T-helper 1 cell treated with Interleukin-12 subunit alpha and Interleukin-12 subunit beta and Interleukin-4 antibody, amounts not matched to agents 30 ng/mL and 1 ng/mL, for 36 hours (primary cell): Measurements from ENCODE around the gene TICRR. TPM values are rescaled to one million over a fixed set of nuclear protein-coding genes. Genes with fewer than 3 reads are reported as not detected.
"Not testable (repeated sequence)": the region's sequence is repeated elsewhere in the genome, so short reads cannot be mapped to it uniquely, and the experiment has no call there.

ENCODE experiments used
- intact Hi-C: fragments of 100-400 bp; cut with micrococcal nuclease; formaldehyde crosslinking; loops from one replicate; pipeline ENCODE4 v1.15.1; 2024
- total RNA-seq: library from RNA; stranded (reverse); gene quantifications from 2 replicates; pipeline ENCODE4 v1.2.3, GENCODE V29; 2022

Gene TICRR, protein sequence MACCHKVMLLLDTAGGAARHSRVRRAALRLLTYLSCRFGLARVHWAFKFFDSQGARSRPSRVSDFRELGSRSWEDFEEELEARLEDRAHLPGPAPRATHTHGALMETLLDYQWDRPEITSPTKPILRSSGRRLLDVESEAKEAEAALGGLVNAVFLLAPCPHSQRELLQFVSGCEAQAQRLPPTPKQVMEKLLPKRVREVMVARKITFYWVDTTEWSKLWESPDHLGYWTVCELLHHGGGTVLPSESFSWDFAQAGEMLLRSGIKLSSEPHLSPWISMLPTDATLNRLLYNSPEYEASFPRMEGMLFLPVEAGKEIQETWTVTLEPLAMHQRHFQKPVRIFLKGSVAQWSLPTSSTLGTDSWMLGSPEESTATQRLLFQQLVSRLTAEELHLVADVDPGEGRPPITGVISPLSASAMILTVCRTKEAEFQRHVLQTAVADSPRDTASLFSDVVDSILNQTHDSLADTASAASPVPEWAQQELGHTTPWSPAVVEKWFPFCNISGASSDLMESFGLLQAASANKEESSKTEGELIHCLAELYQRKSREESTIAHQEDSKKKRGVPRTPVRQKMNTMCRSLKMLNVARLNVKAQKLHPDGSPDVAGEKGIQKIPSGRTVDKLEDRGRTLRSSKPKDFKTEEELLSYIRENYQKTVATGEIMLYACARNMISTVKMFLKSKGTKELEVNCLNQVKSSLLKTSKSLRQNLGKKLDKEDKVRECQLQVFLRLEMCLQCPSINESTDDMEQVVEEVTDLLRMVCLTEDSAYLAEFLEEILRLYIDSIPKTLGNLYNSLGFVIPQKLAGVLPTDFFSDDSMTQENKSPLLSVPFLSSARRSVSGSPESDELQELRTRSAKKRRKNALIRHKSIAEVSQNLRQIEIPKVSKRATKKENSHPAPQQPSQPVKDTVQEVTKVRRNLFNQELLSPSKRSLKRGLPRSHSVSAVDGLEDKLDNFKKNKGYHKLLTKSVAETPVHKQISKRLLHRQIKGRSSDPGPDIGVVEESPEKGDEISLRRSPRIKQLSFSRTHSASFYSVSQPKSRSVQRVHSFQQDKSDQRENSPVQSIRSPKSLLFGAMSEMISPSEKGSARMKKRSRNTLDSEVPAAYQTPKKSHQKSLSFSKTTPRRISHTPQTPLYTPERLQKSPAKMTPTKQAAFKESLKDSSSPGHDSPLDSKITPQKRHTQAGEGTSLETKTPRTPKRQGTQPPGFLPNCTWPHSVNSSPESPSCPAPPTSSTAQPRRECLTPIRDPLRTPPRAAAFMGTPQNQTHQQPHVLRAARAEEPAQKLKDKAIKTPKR (N-terminal part only)
- 14.1 and 15.4 TPM in 2 replicates for total RNA-seq

DNA sequence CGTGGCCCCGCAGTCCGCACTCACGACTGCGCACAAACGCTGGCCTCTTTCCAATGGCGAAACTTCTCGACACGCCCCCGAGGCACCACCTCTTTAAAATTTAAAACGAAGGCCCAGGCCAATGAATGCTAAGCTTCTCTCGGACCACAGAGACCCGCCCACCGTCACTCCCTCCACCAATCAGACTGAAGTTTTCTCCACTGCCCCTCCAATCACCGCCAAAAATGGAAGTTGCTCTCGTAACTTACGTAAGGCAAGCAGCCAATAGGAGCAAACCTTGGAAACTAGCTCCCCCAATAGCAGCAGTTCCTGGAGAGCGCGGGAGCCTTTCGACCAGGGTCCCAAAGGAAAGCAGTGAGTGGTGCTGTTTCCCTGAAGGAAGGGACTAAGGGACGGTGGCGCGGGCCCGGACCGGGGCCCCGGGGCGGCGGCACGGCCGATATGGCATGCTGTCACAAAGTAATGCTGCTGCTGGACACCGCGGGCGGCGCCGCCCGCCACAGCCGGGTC is at the start of gene TICRR:
TICRR (plus strand) TSS at position 324 of the 510 bp plus-strand sequence; CDS start at position 442, 118 bp downstream.
- intact Hi-C loops: loop anchor here (1.0 to 10.0 kb wide), 10 partner anchors 116 to 1108 kb away; partner anchors contain the start of genes ABHD2, AEN, CIB1 and FANCI

- intact Hi-C loops: no loop called here
Observed at GRCh38 chr15:89526181-89526580, 49.1 kb upstream of the TICRR start.

DNA sequence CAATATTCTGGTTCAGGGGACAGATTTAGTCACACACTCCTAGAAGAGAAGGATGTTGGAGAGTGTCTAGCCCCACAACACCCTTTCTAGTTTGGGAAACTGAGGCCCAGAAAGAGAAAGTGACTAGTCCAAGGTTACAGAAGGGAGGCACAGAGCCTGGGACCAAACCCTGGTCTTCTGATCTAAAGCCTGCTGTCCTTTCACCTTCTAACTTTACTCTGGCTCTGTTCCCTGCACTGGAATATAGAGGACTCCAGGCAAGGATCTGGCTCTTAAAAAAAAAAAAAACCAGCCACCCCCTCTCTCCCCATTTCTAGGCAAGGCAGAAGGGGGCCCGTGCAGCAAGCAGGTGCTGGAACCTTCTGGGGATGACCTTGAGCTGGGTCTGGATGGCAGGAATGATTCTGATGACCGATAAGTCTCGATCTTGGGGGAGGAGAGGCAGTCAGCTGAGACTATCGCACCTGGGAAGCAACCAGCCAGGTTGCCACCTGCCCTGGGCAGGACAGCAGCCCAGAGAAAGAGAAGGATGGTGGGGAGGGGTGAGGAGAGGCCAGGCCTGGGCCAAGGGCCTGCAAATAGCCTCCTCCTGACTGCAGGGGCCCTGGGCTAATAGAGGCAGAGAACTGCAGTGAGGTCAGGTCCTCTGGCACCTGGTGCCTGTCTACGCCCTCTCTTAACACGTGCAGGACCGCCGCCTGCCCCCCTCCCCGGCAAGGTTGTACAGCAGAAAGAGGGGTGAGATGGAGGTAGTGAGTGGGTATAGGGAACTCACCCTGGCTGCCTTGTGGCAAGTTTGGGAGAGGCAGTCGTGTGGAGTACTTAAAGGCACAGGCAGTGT is 48.4 kb upstream of the TICRR start:
- intact Hi-C loops: no loop called here

DNA sequence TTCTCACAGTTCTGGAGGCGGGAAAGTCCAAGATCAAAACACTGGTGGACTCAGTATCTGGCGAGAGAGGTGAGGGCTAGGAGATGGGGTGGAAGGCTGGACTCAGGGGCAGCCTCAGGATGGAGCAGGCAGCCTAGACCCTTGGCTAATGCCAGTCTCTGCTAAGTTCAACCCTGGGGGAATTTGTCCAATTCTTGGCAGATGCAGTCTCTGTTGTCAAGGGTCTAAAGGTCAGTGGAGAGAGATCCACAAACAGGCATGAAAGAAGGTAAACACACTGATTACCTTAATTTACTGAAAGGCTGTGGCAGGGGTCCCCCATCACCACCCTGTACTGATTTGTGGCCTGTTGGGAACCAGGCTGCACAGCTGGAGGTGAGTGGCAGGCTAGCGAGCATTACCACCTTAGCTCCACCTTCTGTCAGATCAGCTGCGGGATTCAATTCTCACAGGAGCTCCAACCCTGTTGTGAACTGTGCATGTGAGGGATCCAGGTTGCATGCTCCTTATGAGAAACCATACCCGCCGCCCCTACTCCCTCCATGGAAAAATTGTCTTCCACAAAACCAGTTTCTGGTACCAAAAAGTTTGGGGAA is 46.4 kb upstream of the TICRR start:
- intact Hi-C loops: no loop called here

- intact Hi-C loops: no loop called here
Observed at GRCh38 chr15:89530976-89531375, 44.3 kb upstream of the TICRR start.

- intact Hi-C loops: no loop called here
Observed at GRCh38 chr15:89531796-89532537, 43.3 kb upstream of the TICRR start.

DNA sequence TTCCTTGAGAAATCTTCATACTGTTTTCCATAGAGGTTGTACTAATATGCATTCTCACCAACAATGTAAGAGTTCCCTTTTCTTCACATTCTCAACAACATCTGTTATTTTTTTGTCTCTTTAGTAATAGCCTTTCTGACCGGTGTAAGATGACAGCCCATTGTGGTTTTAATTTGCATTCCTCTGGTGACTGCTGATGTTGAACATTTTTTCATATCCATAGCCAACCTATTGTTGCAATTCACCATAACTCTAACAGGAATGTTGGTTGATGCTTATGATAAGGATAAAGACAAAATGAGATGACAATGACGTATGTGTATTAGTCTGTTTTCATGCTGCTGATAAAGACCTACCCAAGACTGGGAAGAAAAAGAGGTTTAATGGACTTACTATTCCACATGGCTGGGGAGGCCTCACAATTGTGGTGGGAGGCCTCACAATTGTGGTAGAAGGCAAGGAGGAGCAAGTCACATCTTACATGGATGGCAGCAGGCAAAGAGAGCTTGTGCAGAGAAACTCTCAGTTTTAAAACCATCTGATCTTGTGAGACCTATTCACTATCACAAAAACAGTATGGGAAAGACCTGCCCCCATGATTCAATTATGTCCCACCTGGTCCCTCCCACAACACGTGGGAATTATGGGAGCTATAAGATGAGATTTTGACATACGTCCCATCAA is 41.3 kb upstream of the TICRR start:
- intact Hi-C loops: no loop called here

DNA sequence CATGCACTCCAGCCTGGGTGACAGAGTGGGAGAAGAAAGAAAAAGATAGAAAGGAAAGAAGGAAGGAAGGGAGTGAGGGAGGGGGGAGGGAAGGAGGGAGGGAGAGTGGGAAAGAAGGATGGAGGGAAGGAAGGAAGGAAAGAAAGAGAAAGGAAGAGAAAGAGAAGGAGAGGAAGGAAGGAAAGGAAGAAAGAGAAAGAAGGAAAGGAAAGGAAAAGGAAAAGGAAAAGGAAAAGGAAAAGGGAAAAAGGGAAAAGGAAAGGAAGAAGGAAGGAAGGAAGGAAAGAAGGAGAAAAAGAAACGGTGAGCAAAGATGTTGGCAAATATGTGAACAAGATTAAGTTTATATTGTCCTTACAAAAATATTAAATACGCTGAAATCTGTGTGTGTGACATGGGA is 36.2 kb upstream of the TICRR start:
- intact Hi-C loops: no loop called here

DNA sequence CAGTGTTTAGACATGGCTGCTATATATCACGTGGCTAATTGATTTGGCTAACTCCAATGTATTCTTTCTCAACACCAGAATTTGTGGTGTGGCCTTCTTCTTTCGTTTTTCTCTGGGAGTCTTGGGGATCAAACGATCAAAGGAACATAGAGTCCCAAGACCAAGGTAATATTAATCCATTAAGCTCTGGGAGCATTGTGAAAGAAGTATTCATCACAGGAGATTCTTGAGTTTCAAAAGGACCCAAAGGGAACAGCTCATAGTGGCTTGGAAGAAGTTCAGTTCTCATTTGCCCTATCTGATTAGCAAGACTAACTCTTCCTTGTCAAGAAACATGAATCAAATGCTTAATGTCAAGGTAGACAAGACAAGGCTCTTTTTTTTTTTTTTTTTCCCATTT is 32.9 kb upstream of the TICRR start:
- intact Hi-C loops: no loop called here

GRCh38 chr15:89543389-89543788 is 31.9 kb upstream of the TICRR start:
- intact Hi-C loops: no loop called here

- intact Hi-C loops: not testable (repeated sequence)
Observed at GRCh38 chr15:89549138-89549537, 26.1 kb upstream of the TICRR start.

- intact Hi-C loops: no loop called here
Observed at GRCh38 chr15:89550427-89550826, 24.8 kb upstream of the TICRR start.

- intact Hi-C loops: no loop called here
Observed at GRCh38 chr15:89551550-89551949, 23.7 kb upstream of the TICRR start.

- intact Hi-C loops: no loop called here
Observed at GRCh38 chr15:89553632-89554031, 21.6 kb upstream of the TICRR start.

DNA sequence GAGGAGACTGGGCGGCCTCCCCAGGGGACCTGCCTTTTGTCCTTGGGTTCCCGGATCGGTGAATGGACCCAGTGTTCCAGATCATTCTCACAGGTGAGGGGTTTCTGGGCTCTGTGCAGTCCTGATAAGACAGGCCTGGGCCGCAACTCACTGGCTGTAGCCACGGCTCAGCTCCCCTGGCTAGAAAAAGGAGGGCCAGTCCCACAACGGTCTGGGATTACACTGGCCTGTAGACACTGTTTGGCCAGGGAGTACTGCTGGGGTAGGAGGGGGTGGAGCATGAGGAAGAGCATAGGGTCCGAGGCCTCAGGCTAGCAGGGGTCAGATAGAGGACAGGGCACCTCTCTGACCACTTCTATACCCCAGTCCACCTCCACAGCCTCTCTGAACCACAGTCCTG is 21.0 kb upstream of the TICRR start:
- intact Hi-C loops: no loop called here

- intact Hi-C loops: loop anchor here (1.0 to 5.0 kb wide), 2 partner anchors 58 to 197 kb away; partner anchors contain the start of gene RHCG
Observed at GRCh38 chr15:89555768-89556167, 19.5 kb upstream of the TICRR start.

DNA sequence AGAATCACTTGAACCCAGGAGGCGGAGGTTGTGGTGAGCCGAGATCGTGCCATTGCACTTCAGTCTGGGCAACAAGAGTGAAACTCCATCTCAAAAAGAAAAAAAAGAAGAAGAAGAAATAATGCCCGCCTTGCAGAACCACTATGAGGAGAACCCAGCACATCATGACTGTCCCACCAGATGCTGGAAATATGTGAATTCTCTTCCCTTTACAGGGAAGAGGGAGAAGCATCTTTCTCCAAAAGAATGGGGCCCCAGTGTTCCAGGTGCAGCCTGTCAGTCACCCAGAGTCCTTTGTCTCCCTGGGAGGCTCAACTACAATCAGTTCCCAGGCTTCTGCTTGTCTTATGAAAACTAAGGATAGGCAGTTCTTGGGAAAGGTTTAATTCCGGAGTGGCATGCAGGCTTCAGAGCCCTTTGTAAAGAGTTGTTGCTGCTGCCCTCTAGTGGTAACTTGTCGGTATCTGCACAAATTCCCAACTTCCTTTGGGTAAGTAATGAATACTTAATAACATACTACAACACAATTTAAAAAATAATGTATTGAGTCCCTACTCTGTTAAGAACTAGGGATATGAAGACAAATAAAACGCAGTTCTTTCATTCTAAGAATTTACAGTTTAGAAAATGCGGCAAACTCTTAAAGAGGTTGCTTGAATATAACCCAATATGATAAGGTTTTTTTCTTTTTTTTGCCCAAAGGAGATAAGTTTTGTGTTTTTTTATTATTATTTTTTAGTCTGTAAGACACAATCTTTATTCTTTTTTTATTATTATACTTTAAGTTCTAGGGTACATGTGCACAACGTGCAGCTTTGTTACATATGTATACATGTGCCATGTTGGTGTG is 18.6 kb upstream of the TICRR start:
- intact Hi-C loops: loop anchor here (1.0 to 5.0 kb wide), 2 partner anchors 59 to 198 kb away; partner anchors contain the start of gene RHCG
